ENCODE measurements around the gene ALKBH7. TPM values are rescaled to one million over a fixed set of nuclear protein-coding genes. Genes with fewer than 3 reads are reported as not detected.
"Not testable (repeated sequence)": the region's sequence is repeated elsewhere in the genome, so short reads cannot be mapped to it uniquely, and the experiment has no call there.

The ALKBH7 gene
- total and polyA plus RNA-seq, 2 experiments from 2014 or later = 75.4 to 76.1 TPM

- no peak for TF ChIP-seq REST (IDR thresholded peaks at IDR 0.05; ENCODE audit: unreplicated experiment)
These were observed 29.1 kb upstream of the ALKBH7 start (continued) for GRCh38 chr19:6343462-6343861.

- H3K4me1 Mint-ChIP-seq; H4K20me1 ChIP-seq (replicated peaks; ENCODE audit: insufficient read depth); H3K4me3 Mint-ChIP-seq; H3F3A ChIP-seq (replicated peaks; ENCODE audit: low read depth); H3K27ac ChIP-seq (ENCODE audit: low read depth); H3K36me3 ChIP-seq (ENCODE audit: insufficient read depth); H3K27ac Mint-ChIP-seq; H3K79me2 ChIP-seq (replicated peaks; ENCODE audit: insufficient read depth); DNase-seq (ENCODE audit: low spot score); H3K9me2 ChIP-seq (ENCODE audit: insufficient read depth); H3K27me3 Mint-ChIP-seq (ENCODE audit: insufficient read depth, low read depth, poor library complexity); H3K36me3 Mint-ChIP-seq (ENCODE audit: low read depth); H3K27me3 ChIP-seq (ENCODE audit: insufficient read depth); H3K4me3 ChIP-seq; H3K4me2 ChIP-seq; H3K4me1 ChIP-seq (ENCODE audit: insufficient read depth); H2AFZ ChIP-seq; ATAC-seq: not testable (repeated sequence)
- peaks cover 71% of the 10 kb centered on the region for H3K9me3 Mint-ChIP-seq
These were observed 23.3 kb upstream of the ALKBH7 start for GRCh38 chr19:6349271-6349670.

- Histone ChIP-seq H3K4me2 (no peak overlapping the region), H4K20me1 (replicated peaks; ENCODE audit: insufficient read depth) (no peaks in the 10 kb centered on the region), H3K36me3 (ENCODE audit: insufficient read depth) (no peaks in the 10 kb centered on the region), H3K4me3 (no peak overlapping the region), H3K79me2 (replicated peaks; ENCODE audit: insufficient read depth) (no peaks in the 10 kb centered on the region), H2AFZ (no peak overlapping the region), H3K27me3 (ENCODE audit: insufficient read depth) (no peaks in the 10 kb centered on the region), H3K27ac (ENCODE audit: low read depth) (no peak overlapping the region), H3K9me2 (ENCODE audit: insufficient read depth) (no peaks in the 10 kb centered on the region), H3F3A (replicated peaks; ENCODE audit: low read depth) (no peaks in the 10 kb centered on the region), H3K4me1 (ENCODE audit: insufficient read depth) (no peaks in the 10 kb centered on the region)
- Mint-ChIP-seq H3K36me3 (ENCODE audit: low read depth) (0 out of 3 replicates have a peak, but pooled peaks cover 3% of the 10 kb centered on the region), H3K4me3 (no peak overlapping the region), H3K27me3 (ENCODE audit: insufficient read depth, low read depth, poor library complexity) (no peaks in the 10 kb centered on the region), H3K9me3 (peaks cover 70% of the 10 kb centered on the region), H3K4me1 (no peaks in the 10 kb centered on the region), H3K27ac (no peak overlapping the region)
- no peak for ATAC-seq
- no peak for DNase-seq (ENCODE audit: low spot score)
- TF ChIP-seq REST (IDR thresholded peaks at IDR 0.05; ENCODE audit: unreplicated experiment) = no peak
- TF ChIP-seq EZH2phosphoT487 (IDR thresholded peaks at IDR 0.05; ENCODE audit: unreplicated experiment) = no peak
- TF ChIP-seq EZH2 (IDR thresholded peaks at IDR 0.05; ENCODE audit: low read depth, unreplicated experiment) = no peak
- no peak for TF ChIP-seq ETS1 (IDR thresholded peaks at IDR 0.05)
- TF ChIP-seq ZNF462 (CRISPR knock-in tag; IDR thresholded peaks at IDR 0.05) = no peak
These were observed 21.9 kb upstream of the ALKBH7 start for GRCh38 chr19:6350688-6351087.
